Measurements from ENCODE around the gene IL18BP.
A peak's percentile ranks its signal among the peaks of the same experiment; 100 is the strongest.

Gene IL18BP

GRCh38 chr11:72030472-72031045, 31.9 kb downstream of the IL18BP start:
- DNase-seq (ENCODE audit: low read depth, low spot score): no peak
- POLR2A ChIA-PET: interaction anchor here (1.4 kb wide), 1 partner anchor 10 kb away, joined by 5 read pairs; no protein-coding TSS in a partner anchor
- no peak overlapping the region for H3K4me3 ChIP-seq (ENCODE audit: low read depth, low read length)
- CTCF ChIA-PET: interaction anchor here (1.3 to 23.7 kb wide), 8 partner anchors 9 to 401 kb away, joined by 3 to 540 read pairs (median 13); partner anchors contain the start of gene LAMTOR1
- no peak for TF ChIP-seq CTCF (IDR thresholded peaks at IDR 0.05; ENCODE audit: insufficient read depth, low read length, missing control alignments)

GRCh38 chr11:72036687-72037086, 38.0 kb downstream of the IL18BP start:
- POLR2A ChIA-PET: no interaction called here

GRCh38 chr11:72037554-72038311, 39.0 kb downstream of the IL18BP start:
- no peak for TF ChIP-seq CTCF (IDR thresholded peaks at IDR 0.05; ENCODE audit: insufficient read depth, low read length, missing control alignments)
- POLR2A ChIA-PET: interaction anchor here (0.7 to 1.2 kb wide), 3 partner anchors 13 to 54 kb away, joined by 3 to 4 read pairs (median 3); no protein-coding TSS in a partner anchor
- CTCF ChIA-PET: interaction anchor here (0.6 to 16.6 kb wide), 12 partner anchors 8 to 395 kb away, joined by 3 to 231 read pairs (median 6); no protein-coding TSS in a partner anchor
- DNase-seq (ENCODE audit: low read depth, low spot score): no peak
- peak overlapping the region; percentile 63 for H3K4me3 ChIP-seq (ENCODE audit: low read depth, low read length)

More at GRCh38 chr11:72036687-72037086, 38.0 kb downstream of the IL18BP start:
- CTCF ChIA-PET: interaction anchor here (1.1 to 23.7 kb wide), 5 partner anchors 11 to 145 kb away, joined by 4 to 540 read pairs (median 31); partner anchors contain the start of gene LAMTOR1
- TF ChIP-seq CTCF (IDR thresholded peaks at IDR 0.05; ENCODE audit: insufficient read depth, low read length, missing control alignments): no peak
- no peak for DNase-seq (ENCODE audit: low read depth, low spot score)
- H3K4me3 ChIP-seq (ENCODE audit: low read depth, low read length): no peak overlapping the region

- ChIA-PET POLR2A (interaction anchor here (0.7 to 1.2 kb wide), 3 partner anchors 13 to 53 kb away, joined by 3 to 4 read pairs (median 3); no protein-coding TSS in a partner anchor), CTCF (interaction anchor here (0.6 to 4.2 kb wide), 12 partner anchors 9 to 393 kb away, joined by 3 to 40 read pairs (median 8); no protein-coding TSS in a partner anchor)
- DNase-seq (ENCODE audit: low read depth, low spot score): no peak
- no peak for TF ChIP-seq CTCF (IDR thresholded peaks at IDR 0.05; ENCODE audit: insufficient read depth, low read length, missing control alignments)
- H3K4me3 ChIP-seq (ENCODE audit: low read depth, low read length): peak overlapping the region; percentile 63
These were observed 39.8 kb downstream of the IL18BP start for GRCh38 chr11:72038491-72038890.

- H3K4me3 ChIP-seq (ENCODE audit: low read depth, low read length): peak overlapping the region; percentile 63
- POLR2A ChIA-PET: interaction anchor here (1.2 kb wide), 1 partner anchor 19 kb away, joined by 3 read pairs; no protein-coding TSS in a partner anchor
- CTCF ChIA-PET: interaction anchor here (0.6 to 4.2 kb wide), 13 partner anchors 9 to 392 kb away, joined by 3 to 40 read pairs (median 8); no protein-coding TSS in a partner anchor
- no peak for TF ChIP-seq CTCF (IDR thresholded peaks at IDR 0.05; ENCODE audit: insufficient read depth, low read length, missing control alignments)
- no peak for DNase-seq (ENCODE audit: low read depth, low spot score)
These were observed 40.5 kb downstream of the IL18BP start for GRCh38 chr11:72039031-72039855.

Measured in AG04449 (cell line).